PC-9 (cell line): ENCODE measurements around the gene EBLN2.

Source experiments
- EZH2 ChIP-seq: fragments of 200-600 bp; sonication (generic); IDR thresholded peaks from 2 replicates; pipeline ENCODE4 v1.8.0; 2017; ENCODE audit warnings: antibody characterized with exemption, low read depth
- TF ChIP-seq, protein P1 (sequence below): fragments of 200-600 bp; sonication (generic); conservative IDR thresholded peaks from 2 replicates; pipeline ENCODE4 v1.6.1; 2017; ENCODE audit warnings: mixed run types, antibody characterized with exemption, mild to moderate bottlenecking, moderate library complexity

- TF ChIP-seq, protein P1, sequence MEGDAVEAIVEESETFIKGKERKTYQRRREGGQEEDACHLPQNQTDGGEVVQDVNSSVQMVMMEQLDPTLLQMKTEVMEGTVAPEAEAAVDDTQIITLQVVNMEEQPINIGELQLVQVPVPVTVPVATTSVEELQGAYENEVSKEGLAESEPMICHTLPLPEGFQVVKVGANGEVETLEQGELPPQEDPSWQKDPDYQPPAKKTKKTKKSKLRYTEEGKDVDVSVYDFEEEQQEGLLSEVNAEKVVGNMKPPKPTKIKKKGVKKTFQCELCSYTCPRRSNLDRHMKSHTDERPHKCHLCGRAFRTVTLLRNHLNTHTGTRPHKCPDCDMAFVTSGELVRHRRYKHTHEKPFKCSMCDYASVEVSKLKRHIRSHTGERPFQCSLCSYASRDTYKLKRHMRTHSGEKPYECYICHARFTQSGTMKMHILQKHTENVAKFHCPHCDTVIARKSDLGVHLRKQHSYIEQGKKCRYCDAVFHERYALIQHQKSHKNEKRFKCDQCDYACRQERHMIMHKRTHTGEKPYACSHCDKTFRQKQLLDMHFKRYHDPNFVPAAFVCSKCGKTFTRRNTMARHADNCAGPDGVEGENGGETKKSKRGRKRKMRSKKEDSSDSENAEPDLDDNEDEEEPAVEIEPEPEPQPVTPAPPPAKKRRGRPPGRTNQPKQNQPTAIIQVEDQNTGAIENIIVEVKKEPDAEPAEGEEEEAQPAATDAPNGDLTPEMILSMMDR = no peak
- TF ChIP-seq EZH2 = no peak
Observed at GRCh38 chr3:73055583-73055982, 5.9 kb upstream of the EBLN2 start.
